ENCODE data around the gene ARHGEF6.

ARHGEF6 gene

DNA sequence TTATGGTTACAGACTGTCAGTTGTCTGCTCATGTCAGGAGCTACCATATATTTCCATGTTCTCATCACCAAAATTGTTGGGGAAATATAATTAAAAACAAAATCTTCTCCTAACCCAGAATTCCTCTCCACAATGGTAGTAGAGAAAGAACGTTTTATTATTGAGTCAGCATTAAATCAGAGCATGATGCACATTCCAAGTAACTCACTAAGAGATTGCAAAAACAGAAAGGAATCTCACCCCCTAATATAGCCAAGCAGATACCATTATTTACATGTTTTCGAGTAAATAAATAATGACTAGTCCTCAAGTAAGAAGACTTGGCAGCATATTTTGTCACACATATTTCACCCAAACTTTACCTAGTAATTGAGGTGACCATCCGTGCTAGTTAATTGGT is 36.2 kb upstream of the ARHGEF6 start:
- no peaks in the 10 kb centered on the region for H3K4me1 ChIP-seq (ENCODE audit: insufficient read depth, poor library complexity, severe bottlenecking)
- no peaks in the 10 kb centered on the region for H3K36me3 ChIP-seq (ENCODE audit: low read depth)
- TF ChIP-seq CTCF (IDR thresholded peaks at IDR 0.05; ENCODE audit: poor library complexity, severe bottlenecking), result no peak
- H3K27me3 ChIP-seq (ENCODE audit: insufficient read depth, poor library complexity, severe bottlenecking), result no peaks in the 10 kb centered on the region
- H3K4me3 ChIP-seq (ENCODE audit: severe bottlenecking), result no peak overlapping the region
- ATAC-seq (ENCODE audit: low read depth), result no peak
- DNase-seq (ENCODE audit: low spot score), result no peak
- H3K9me3 ChIP-seq (ENCODE audit: severe bottlenecking), result no peaks in the 10 kb centered on the region
- no peak overlapping the region for H3K27ac ChIP-seq (ENCODE audit: poor library complexity, severe bottlenecking)

- no peak for TF ChIP-seq CTCF (IDR thresholded peaks at IDR 0.05; ENCODE audit: poor library complexity, severe bottlenecking)
- no peaks in the 10 kb centered on the region for H3K9me3 ChIP-seq (ENCODE audit: severe bottlenecking)
- H3K4me3 ChIP-seq (ENCODE audit: severe bottlenecking), result no peak overlapping the region
- H3K36me3 ChIP-seq (ENCODE audit: low read depth), result no peaks in the 10 kb centered on the region
- no peaks in the 10 kb centered on the region for H3K4me1 ChIP-seq (ENCODE audit: insufficient read depth, poor library complexity, severe bottlenecking)
- H3K27me3 ChIP-seq (ENCODE audit: insufficient read depth, poor library complexity, severe bottlenecking), result no peaks in the 10 kb centered on the region
- ATAC-seq (ENCODE audit: low read depth), result no peak
- H3K27ac ChIP-seq (ENCODE audit: poor library complexity, severe bottlenecking), result no peak overlapping the region
- DNase-seq (ENCODE audit: low spot score), result no peak
Measured at GRCh38 chrX:136814847-136815750, 34.4 kb upstream of the ARHGEF6 start.

DNA sequence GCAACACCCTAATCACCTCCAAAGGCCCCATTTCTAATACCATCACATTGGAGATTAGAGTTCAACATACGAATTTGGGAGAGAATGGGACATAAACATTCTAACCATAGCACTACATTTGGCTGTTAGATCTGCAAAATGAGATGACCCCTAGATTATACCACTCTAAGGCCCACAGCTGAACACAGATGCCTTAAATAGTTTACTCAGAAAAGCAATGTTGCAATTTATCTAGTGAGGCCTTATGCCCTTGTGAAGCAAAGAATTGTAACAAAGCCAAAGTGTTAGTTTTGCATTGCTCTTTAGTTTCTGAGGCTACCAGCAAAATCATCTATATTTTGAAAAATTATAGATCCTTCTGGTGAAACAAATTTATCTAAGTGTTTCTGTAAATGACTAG is 31.6 kb upstream of the ARHGEF6 start:
- no peak for DNase-seq (ENCODE audit: low spot score)
- H3K4me3 ChIP-seq (ENCODE audit: severe bottlenecking), result no peak overlapping the region
- no peak for TF ChIP-seq CTCF (IDR thresholded peaks at IDR 0.05; ENCODE audit: poor library complexity, severe bottlenecking)
- H3K27me3 ChIP-seq (ENCODE audit: insufficient read depth, poor library complexity, severe bottlenecking), result no peaks in the 10 kb centered on the region
- no peaks in the 10 kb centered on the region for H3K36me3 ChIP-seq (ENCODE audit: low read depth)
- H3K27ac ChIP-seq (ENCODE audit: poor library complexity, severe bottlenecking), result no peak overlapping the region
- no peaks in the 10 kb centered on the region for H3K4me1 ChIP-seq (ENCODE audit: insufficient read depth, poor library complexity, severe bottlenecking)
- no peak for ATAC-seq (ENCODE audit: low read depth)
- no peaks in the 10 kb centered on the region for H3K9me3 ChIP-seq (ENCODE audit: severe bottlenecking)

- Histone ChIP-seq H3K27ac (ENCODE audit: poor library complexity, severe bottlenecking) (no peak overlapping the region), H3K36me3 (ENCODE audit: low read depth) (no peaks in the 10 kb centered on the region)
- DNase-seq (ENCODE audit: low spot score), result no peak
Measured at GRCh38 chrX:136810493-136810892, 29.8 kb upstream of the ARHGEF6 start.

More at GRCh38 chrX:136810493-136810892, 29.8 kb upstream of the ARHGEF6 start:
- Histone ChIP-seq H3K9me3 (ENCODE audit: severe bottlenecking) (no peaks in the 10 kb centered on the region), H3K4me1 (ENCODE audit: insufficient read depth, poor library complexity, severe bottlenecking) (no peaks in the 10 kb centered on the region), H3K4me3 (ENCODE audit: severe bottlenecking) (no peak overlapping the region), H3K27me3 (ENCODE audit: insufficient read depth, poor library complexity, severe bottlenecking) (no peaks in the 10 kb centered on the region)
- TF ChIP-seq CTCF (IDR thresholded peaks at IDR 0.05; ENCODE audit: poor library complexity, severe bottlenecking), result no peak
- ATAC-seq (ENCODE audit: low read depth), result no peak
